GM12891 (cell line): ENCODE measurements around the gene PPFIBP1.

Experiments
- POLR2A ChIP-seq: IDR thresholded peaks from 2 replicates; pipeline ENCODE4 v1.6.1; 2011; ENCODE audit warnings: low read depth, low read length, control low read depth
- POLR2AphosphoS5 ChIP-seq: IDR thresholded peaks from 2 replicates; pipeline ENCODE4 v1.6.1; 2011; ENCODE audit warnings: low read depth, low read length, control low read depth
- TAF1 ChIP-seq: IDR thresholded peaks from 2 replicates; pipeline ENCODE4 v1.6.1; 2011; ENCODE audit warnings: low read depth, low read length, control low read depth

DNA sequence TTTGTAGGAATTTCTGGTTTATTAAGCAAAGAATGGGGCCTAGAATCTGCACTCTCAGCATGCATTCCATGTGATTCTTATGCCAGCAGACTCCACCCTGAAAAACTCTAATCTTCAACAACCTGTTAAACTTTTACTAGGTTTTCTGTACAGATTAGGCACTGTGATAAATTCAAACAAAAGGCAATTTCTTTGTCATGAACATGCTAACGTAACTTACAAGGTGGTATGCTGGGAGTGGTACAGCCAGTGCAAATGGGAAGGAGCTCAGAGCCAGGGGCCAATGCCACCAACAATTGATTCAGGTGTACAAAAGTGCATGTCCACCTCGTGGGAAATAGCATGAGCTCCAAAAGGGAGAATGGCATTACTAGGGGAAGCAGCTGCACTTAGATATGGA lies 83.0 kb downstream of the PPFIBP1 start:
- no peak for TF ChIP-seq POLR2AphosphoS5
- no peak for TF ChIP-seq POLR2A
- no peak for TF ChIP-seq TAF1
